ENCODE measurements around the gene RNF212B. TPM values are rescaled to one million over a fixed set of nuclear protein-coding genes. Genes with fewer than 3 reads are reported as not detected.

Gene RNF212B
- total and polyA plus RNA-seq, 8 donors: 0.40 to 1.1 (median 1.1) TPM; not detected in 5

DNA sequence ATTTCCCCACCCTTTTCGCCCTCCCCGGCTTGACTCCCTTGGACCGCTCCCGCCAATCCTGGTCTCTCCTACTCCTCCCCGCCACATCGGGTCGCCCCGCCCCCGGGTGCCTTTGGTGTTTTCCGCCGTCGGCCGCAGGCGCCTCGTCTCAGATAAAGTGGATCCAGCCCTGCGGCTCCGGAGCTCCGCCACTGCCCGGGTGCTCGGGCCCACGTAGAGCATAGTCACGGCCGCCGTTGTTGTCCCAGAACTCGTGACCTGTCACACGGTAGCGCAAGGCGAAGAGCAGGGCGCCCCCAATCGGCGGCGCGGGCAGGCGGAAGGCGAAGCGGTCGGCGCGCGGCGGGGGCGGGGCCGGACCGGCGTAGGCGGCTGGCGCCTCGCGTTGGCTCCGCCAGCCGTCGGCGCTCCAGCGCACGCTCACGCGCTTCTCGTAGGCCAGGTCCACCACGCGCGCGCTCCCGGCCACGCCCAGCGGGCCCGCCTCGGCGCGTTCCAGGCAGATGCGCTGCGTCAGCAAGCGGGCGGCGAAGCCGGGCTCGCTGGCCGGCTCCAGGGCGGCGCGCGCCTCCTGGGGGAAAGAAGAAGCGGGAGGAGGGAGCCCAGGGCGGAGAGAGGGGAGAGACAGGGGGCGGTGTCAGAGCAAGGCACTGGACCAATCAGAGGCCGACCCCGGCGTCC lies 63.7 kb downstream of the RNF212B start:
- peaks cover 35 to 54% (median 52%) of the 10 kb centered on the region in 4 donors for H3K4me1 ChIP-seq
- peak overlapping the region; percentile 93 to 98 (median 98) for H3K27ac ChIP-seq
- no peaks in the 10 kb centered on the region for H3K27me3 ChIP-seq
- DNase-seq: peak; percentile 99 to 100
- peak overlapping the region; percentile 67 to 73 (median 72) for H3K4me3 ChIP-seq
- intact Hi-C loops (cut with DNase I; ENCODE audit: low total_unique reads): no loop called here
- no peak for TF ChIP-seq EP300 (IDR thresholded peaks at IDR 0.05)
- TF ChIP-seq POLR2A (IDR thresholded peaks at IDR 0.05): peak in 2 of 4 donors; percentile 11 to 58
- TF ChIP-seq, protein P1, sequence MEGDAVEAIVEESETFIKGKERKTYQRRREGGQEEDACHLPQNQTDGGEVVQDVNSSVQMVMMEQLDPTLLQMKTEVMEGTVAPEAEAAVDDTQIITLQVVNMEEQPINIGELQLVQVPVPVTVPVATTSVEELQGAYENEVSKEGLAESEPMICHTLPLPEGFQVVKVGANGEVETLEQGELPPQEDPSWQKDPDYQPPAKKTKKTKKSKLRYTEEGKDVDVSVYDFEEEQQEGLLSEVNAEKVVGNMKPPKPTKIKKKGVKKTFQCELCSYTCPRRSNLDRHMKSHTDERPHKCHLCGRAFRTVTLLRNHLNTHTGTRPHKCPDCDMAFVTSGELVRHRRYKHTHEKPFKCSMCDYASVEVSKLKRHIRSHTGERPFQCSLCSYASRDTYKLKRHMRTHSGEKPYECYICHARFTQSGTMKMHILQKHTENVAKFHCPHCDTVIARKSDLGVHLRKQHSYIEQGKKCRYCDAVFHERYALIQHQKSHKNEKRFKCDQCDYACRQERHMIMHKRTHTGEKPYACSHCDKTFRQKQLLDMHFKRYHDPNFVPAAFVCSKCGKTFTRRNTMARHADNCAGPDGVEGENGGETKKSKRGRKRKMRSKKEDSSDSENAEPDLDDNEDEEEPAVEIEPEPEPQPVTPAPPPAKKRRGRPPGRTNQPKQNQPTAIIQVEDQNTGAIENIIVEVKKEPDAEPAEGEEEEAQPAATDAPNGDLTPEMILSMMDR (IDR thresholded peaks at IDR 0.05): peak in 5 of 7 experiments; percentile 52 to 87 (median 64)
- TF ChIP-seq POLR2AphosphoS5 (IDR thresholded peaks at IDR 0.05): peak; percentile 78 to 89 (median 82)
- 0 to 1% (median 0%) methylated on average over 32 to 87 of the region's 87 CpGs for WGBS, 5 donors
- H3K9me3 ChIP-seq: no peaks in the 10 kb centered on the region
- peaks cover 0 to 23% (median 8%) of the 10 kb centered on the region in 4 donors for H3K36me3 ChIP-seq

DNA sequence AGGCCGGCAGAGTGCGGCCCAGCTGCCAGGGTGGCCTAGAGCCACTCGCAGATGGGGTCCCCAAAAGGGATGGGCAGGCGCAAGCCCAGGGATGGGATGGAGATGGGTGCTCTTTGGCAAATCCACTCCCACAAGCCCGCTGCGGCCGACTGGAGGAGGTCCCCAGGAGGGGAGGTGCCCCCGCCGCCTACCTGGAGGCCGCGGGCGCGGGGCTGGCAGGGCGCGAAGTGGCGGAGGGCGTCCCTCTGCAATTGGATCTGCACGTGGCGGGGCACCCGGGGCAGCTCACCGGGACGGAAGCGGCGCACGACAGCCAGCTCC lies 64.2 kb downstream of the RNF212B start:
- Histone ChIP-seq H3K9me3 (no peaks in the 10 kb centered on the region), H3K27ac (peak overlapping the region; percentile 93 to 98 (median 98)), H3K36me3 (peaks cover 0 to 20% (median 8%) of the 10 kb centered on the region in 4 donors), H3K4me1 (peaks cover 35 to 56% (median 53%) of the 10 kb centered on the region in 4 donors), H3K27me3 (no peaks in the 10 kb centered on the region), H3K4me3 (peak overlapping the region; percentile 67 to 73 (median 72))
- intact Hi-C loops (cut with DNase I; ENCODE audit: low total_unique reads): no loop called here
- no peak for DNase-seq
- TF ChIP-seq POLR2AphosphoS5 (IDR thresholded peaks at IDR 0.05) (peak in 2 of 3 donors; percentile 85 to 90), POLR2A (IDR thresholded peaks at IDR 0.05) (peak in 2 of 4 donors; percentile 65 to 88), EP300 (IDR thresholded peaks at IDR 0.05) (no peak)
- TF ChIP-seq, protein P1 (IDR thresholded peaks at IDR 0.05): no peak
- 0% methylated on average over 3 to 25 of the region's 25 CpGs for WGBS, 5 donors

DNA sequence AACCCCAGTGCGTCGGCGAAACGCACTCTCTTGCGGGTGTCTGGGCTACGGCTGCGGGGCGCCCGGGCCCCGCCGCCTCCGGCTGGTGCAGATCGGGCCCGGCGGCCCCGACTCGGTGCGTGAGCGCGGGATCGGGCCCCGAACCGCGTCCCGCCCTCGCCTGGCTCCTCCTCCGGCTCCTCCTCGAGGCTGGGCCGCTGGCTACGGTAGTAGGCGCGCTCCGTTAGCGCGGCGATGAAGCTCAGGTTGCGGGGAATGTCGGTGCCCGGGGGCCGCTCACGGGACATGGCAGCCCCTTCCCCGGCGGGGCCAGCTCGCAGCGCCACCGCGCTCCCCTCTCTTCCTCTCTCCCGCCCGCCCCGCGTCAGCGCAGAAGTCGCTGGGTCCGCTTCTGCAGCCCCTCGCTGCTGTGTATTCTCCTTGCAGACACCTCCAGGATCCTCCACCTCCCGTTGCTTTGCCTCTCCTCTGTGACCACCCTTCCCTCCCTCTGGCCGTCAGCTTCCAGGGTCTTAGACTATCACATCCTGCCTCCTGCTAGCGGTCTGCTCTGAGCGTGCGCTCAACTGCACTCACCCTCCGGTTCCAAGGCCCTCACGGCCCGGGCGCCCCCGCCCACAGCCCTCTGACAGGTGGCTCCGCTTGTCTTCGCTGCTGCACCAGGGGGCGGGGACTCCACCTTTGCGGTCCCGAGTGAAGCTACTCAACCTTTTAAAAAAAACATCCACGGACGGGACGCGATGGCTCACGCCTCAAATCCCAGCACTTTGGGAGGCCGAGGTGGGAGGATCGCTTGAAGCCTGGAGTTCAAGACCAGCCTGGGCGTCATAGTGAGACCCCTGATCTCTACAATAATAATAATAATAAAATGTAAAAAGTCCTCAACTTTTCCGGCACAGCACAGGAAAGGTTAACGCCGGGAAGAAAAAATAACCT lies 64.8 kb downstream of the RNF212B start, which contains the start of gene PPP1R3E:
PPP1R3E (minus strand) TSS at position 570 of the 936 bp plus-strand sequence; CDS start at position 287, 283 bp downstream.
- peak within 1 kb of the TSS; percentile 93 to 98 (median 98) for H3K27ac ChIP-seq
- H3K9me3 ChIP-seq: no peaks in the 10 kb centered on the region
- TF ChIP-seq POLR2A (IDR thresholded peaks at IDR 0.05) (no peak), EP300 (IDR thresholded peaks at IDR 0.05) (no peak), POLR2AphosphoS5 (IDR thresholded peaks at IDR 0.05) (peak in 2 of 3 donors; percentile 2 to 22)
- TF ChIP-seq, protein P1 (IDR thresholded peaks at IDR 0.05): no peak
- no peaks in the 10 kb centered on the region for H3K27me3 ChIP-seq
- 2 to 4% (median 2%) methylated on average over 50 to 81 of the region's 81 CpGs for WGBS, 5 donors
- H3K4me1 ChIP-seq: peaks cover 42 to 62% (median 59%) of the 10 kb centered on the region in 4 donors
- peak within 1 kb of the TSS; percentile 67 to 73 (median 72) for H3K4me3 ChIP-seq
- DNase-seq: peak; percentile 75 to 89
- intact Hi-C loops (cut with DNase I; ENCODE audit: low total_unique reads): no loop called here
- H3K36me3 ChIP-seq: peaks cover 0 to 15% (median 7%) of the 10 kb centered on the region in 4 donors
